ENCODE results near the gene ALKAL2. TPM values are rescaled to one million over a fixed set of nuclear protein-coding genes. Genes with fewer than 3 reads are reported as not detected.

The ALKAL2 gene
- total and polyA plus RNA-seq, 2 of the 13 experiments (the other 11 are each of a cell fraction or from before 2014, with no cell fraction given): 0.22 to 1.7 TPM

DNA sequence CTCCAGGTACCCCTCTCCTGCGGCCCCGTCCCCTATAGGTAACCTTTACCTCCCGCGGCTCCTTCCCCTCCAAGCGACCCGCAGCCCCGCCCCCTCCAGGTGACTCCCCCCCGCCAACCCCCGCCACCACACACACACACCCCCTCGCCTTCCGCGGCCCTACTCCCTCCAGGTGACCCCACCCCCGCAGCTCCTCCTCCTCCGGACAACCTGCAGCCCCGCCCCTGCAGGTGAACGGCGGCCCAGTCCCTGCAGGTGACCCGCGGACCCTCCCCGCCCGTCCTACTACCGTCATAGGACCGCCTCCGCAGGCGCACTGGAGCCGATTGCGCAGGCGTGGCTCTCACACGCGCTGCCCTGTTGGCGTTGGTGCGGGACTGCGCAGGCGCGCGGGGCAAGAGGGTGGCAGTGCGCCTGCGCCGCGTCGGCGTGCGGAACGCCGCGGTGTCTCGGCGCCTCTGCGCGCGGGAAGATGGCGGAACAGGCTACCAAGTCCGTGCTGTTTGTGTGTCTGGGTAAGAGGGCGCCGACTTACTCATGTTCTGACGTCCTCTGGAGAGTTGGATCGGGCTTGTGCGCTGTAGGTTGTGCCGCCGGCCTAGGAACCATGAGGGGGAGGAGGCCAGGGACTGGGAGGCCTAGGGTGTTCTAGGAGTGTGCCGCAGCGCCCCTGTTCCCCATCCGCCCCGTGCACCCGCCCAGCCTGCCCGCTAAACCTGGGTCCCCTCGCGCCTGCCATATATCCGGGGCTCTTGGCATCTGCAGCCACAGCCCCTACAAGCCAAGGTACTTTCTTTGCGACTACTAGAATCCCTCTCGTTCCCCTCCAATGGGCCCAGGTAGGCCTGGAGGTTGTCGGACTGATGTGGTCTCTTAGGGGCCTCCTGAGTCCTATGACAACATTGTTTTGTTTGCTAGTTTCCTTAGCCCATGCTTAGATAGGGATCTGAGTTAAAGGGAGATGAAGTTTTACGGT lies 23.1 kb downstream of the ALKAL2 start, which contains the start of gene ACP1 (continued):
- no peak for TF ChIP-seq LRRFIP1 (CRISPR knock-in tag; conservative IDR thresholded peaks at IDR 0.05)
- no peak; the same call in 1 of the 2 replicates for TF ChIP-seq ZNF335 (CRISPR knock-in tag; IDR thresholded peaks at IDR 0.05)
- TF ChIP-seq ZNF230 (CRISPR knock-in tag; IDR thresholded peaks at IDR 0.05): 0 out of 2 replicates have a peak, but pooled peaks have one; percentile 37
- peak; percentile 68; the same call in 1 of the 2 replicates for TF ChIP-seq ZNF563 (CRISPR knock-in tag; IDR thresholded peaks at IDR 0.05)
- TF ChIP-seq MYNN (CRISPR knock-in tag; IDR thresholded peaks at IDR 0.05; ENCODE audit: low read depth): 0 out of 2 replicates have a peak, but pooled peaks have one; percentile 26
- TF ChIP-seq MED1 (CRISPR knock-in tag; IDR thresholded peaks at IDR 0.05): peak; percentile 57
- TF ChIP-seq, protein P1, sequence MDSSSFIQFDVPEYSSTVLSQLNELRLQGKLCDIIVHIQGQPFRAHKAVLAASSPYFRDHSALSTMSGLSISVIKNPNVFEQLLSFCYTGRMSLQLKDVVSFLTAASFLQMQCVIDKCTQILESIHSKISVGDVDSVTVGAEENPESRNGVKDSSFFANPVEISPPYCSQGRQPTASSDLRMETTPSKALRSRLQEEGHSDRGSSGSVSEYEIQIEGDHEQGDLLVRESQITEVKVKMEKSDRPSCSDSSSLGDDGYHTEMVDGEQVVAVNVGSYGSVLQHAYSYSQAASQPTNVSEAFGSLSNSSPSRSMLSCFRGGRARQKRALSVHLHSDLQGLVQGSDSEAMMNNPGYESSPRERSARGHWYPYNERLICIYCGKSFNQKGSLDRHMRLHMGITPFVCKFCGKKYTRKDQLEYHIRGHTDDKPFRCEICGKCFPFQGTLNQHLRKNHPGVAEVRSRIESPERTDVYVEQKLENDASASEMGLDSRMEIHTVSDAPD (CRISPR knock-in tag; IDR thresholded peaks at IDR 0.05): 0 out of 2 replicates have a peak, but pooled peaks have one; percentile 0
- TF ChIP-seq ZBTB4 (CRISPR knock-in tag; IDR thresholded peaks at IDR 0.05; ENCODE audit: borderline replicate concordance): no peak
- TF ChIP-seq, protein P2, sequence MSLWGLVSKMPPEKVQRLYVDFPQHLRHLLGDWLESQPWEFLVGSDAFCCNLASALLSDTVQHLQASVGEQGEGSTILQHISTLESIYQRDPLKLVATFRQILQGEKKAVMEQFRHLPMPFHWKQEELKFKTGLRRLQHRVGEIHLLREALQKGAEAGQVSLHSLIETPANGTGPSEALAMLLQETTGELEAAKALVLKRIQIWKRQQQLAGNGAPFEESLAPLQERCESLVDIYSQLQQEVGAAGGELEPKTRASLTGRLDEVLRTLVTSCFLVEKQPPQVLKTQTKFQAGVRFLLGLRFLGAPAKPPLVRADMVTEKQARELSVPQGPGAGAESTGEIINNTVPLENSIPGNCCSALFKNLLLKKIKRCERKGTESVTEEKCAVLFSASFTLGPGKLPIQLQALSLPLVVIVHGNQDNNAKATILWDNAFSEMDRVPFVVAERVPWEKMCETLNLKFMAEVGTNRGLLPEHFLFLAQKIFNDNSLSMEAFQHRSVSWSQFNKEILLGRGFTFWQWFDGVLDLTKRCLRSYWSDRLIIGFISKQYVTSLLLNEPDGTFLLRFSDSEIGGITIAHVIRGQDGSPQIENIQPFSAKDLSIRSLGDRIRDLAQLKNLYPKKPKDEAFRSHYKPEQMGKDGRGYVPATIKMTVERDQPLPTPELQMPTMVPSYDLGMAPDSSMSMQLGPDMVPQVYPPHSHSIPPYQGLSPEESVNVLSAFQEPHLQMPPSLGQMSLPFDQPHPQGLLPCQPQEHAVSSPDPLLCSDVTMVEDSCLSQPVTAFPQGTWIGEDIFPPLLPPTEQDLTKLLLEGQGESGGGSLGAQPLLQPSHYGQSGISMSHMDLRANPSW (CRISPR knock-in tag; IDR thresholded peaks at IDR 0.05; ENCODE audit: borderline replicate concordance): no peak
- peak; percentile 85; the same call in 1 of the 2 replicates for TF ChIP-seq DR1 (CRISPR knock-in tag; IDR thresholded peaks at IDR 0.05)
- TF ChIP-seq KDM6A (CRISPR knock-in tag; IDR thresholded peaks at IDR 0.05; ENCODE audit: low read depth): peak; percentile 9; the same call in 1 of the 2 replicates
- no peak for TF ChIP-seq NCOA5 (CRISPR knock-in tag; IDR thresholded peaks at IDR 0.05)
- TF ChIP-seq NFE2 (CRISPR knock-in tag; IDR thresholded peaks at IDR 0.05): no peak
- no peak; the same call in none of the 2 replicates for TF ChIP-seq TFE3 (CRISPR knock-in tag; IDR thresholded peaks at IDR 0.05)
- peak; percentile 50; the same call in 1 of the 2 replicates for TF ChIP-seq SMAD3 (CRISPR knock-in tag; IDR thresholded peaks at IDR 0.05)
- no peak for TF ChIP-seq ZNF3 (CRISPR knock-in tag; IDR thresholded peaks at IDR 0.05)

All from HepG2 (cell line).